OCI-LY3 (cell line): ENCODE data around the gene P2RY8.
A peak's percentile ranks its signal among the peaks of the same experiment; 100 is the strongest.

Experiments used
- H2AFZ ChIP-seq: fragments of 200-600, 300-600 bp; shearing (Covaris generic); 2 replicates; pipeline ENCODE4 v1.6.0; 2014; ENCODE audit warnings: antibody characterized with exemption, low read depth, low read length
- H3K27ac ChIP-seq: fragments of 200-600, 300-600 bp; sonication (generic); 2 replicates; pipeline ENCODE4 v1.5.1; 2014; ENCODE audit warnings: mild to moderate bottlenecking, low read length, moderate library complexity, mixed read lengths
- H3K27me3 ChIP-seq: fragments of 200-600, 300-600 bp; sonication (generic); 2 replicates; pipeline ENCODE4 v1.6.1; 2014; ENCODE audit warnings: low read depth, low read length, mixed read lengths
- H3K36me3 ChIP-seq: fragments of 200-600, 300-600 bp; sonication (generic); replicated peaks from 2 replicates; pipeline ENCODE3; 2014; ENCODE audit warnings: low read depth, low read length, mixed read lengths
- H3K4me1 ChIP-seq: fragments of 300-600, 200-600 bp; sonication (generic); 2 replicates; pipeline ENCODE4 v1.6.1; 2014; ENCODE audit warnings: low read length, mixed read lengths
- H3K4me2 ChIP-seq: fragments of 200-600, 300-600 bp; sonication (generic); 2 replicates; pipeline ENCODE4 v1.6.1; 2014; ENCODE audit warnings: low read length, mixed read lengths
- H3K4me3 ChIP-seq: fragments of 300-600, 200-600 bp; sonication (generic); 2 replicates; pipeline ENCODE4 v1.5.1; 2014; ENCODE audit warnings: antibody characterized with exemption, mild to moderate bottlenecking, low read length, moderate library complexity
- H3K79me2 ChIP-seq: fragments of 300-600, 200-600 bp; shearing (Covaris generic); 2 replicates; pipeline ENCODE4 v1.6.1; 2014; ENCODE audit warnings: mild to moderate bottlenecking, low read length, mixed read lengths
- H3K9ac ChIP-seq: fragments of 300-600, 200-600 bp; shearing (Covaris generic); 2 replicates; pipeline ENCODE4 v1.6.0; 2014; ENCODE audit warnings: mild to moderate bottlenecking, low read length, moderate library complexity
- H3K9me3 ChIP-seq: fragments of 200-600, 300-600 bp; shearing (Covaris generic); 2 replicates; pipeline ENCODE4 v1.6.1; 2014; ENCODE audit warnings: low read length, mixed read lengths; ENCODE audit not compliant: insufficient read depth
- H4K20me1 ChIP-seq: fragments of 200-600, 300-600 bp; sonication (generic); 2 replicates; pipeline ENCODE4 v1.6.1; 2016; ENCODE audit warnings: low read length, mixed read lengths; ENCODE audit not compliant: insufficient read depth
- EZH2phosphoT487 ChIP-seq: fragments of 200-600 bp; shearing (Covaris generic); IDR thresholded peaks from 2 replicates; pipeline ENCODE4 v1.6.1; 2018; ENCODE audit warnings: antibody characterized with exemption, mixed run types, low read depth
- TF ChIP-seq, protein P1 (sequence below): fragments of 200-600, 300-600 bp; sonication (generic); IDR thresholded peaks from 2 replicates; pipeline ENCODE4 v1.5.1; 2014; ENCODE audit warnings: antibody characterized with exemption, low read length, low read depth

The P2RY8 gene

DNA sequence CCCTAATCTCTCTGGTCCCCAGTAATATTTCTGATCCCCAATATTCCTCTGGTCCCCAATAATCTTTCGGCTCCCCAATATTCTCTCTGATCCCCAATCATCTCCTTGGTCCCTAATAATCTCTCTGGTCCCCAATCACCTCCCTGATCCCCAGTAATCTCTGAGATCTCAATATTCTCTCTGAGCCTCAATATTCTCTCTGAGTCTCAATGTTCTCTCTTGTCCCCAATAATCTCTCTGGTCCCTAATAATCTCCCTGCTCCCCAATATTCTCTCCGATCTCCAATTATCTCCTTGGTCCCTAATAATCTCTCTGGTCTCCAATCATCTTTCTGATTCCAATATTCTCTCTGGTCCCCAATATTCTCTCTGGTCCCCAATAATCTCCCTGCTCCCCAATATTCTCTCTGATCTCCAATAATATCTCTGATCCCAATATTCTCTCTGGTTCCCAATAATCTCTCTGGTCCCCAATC lies 17.9 kb downstream of the P2RY8 start:
- no peak overlapping the region for H3K4me2 ChIP-seq
- peaks cover 30% of the 10 kb centered on the region for H3K36me3 ChIP-seq
- H3K27ac ChIP-seq: no peak overlapping the region
- no peak overlapping the region for H3K9ac ChIP-seq
- TF ChIP-seq, protein P1, sequence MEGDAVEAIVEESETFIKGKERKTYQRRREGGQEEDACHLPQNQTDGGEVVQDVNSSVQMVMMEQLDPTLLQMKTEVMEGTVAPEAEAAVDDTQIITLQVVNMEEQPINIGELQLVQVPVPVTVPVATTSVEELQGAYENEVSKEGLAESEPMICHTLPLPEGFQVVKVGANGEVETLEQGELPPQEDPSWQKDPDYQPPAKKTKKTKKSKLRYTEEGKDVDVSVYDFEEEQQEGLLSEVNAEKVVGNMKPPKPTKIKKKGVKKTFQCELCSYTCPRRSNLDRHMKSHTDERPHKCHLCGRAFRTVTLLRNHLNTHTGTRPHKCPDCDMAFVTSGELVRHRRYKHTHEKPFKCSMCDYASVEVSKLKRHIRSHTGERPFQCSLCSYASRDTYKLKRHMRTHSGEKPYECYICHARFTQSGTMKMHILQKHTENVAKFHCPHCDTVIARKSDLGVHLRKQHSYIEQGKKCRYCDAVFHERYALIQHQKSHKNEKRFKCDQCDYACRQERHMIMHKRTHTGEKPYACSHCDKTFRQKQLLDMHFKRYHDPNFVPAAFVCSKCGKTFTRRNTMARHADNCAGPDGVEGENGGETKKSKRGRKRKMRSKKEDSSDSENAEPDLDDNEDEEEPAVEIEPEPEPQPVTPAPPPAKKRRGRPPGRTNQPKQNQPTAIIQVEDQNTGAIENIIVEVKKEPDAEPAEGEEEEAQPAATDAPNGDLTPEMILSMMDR: no peak
- no peak for TF ChIP-seq EZH2phosphoT487
- peaks cover 8% of the 10 kb centered on the region; the same call in 1 of the 2 replicates for H3K79me2 ChIP-seq
- no peak overlapping the region for H2AFZ ChIP-seq
- no peaks in the 10 kb centered on the region for H3K9me3 ChIP-seq
- no peaks in the 10 kb centered on the region for H3K27me3 ChIP-seq
- H4K20me1 ChIP-seq: no peaks in the 10 kb centered on the region; the same call in 1 of the 2 replicates
- peaks cover 54% of the 10 kb centered on the region for H3K4me1 ChIP-seq
- H3K4me3 ChIP-seq: no peak overlapping the region

DNA sequence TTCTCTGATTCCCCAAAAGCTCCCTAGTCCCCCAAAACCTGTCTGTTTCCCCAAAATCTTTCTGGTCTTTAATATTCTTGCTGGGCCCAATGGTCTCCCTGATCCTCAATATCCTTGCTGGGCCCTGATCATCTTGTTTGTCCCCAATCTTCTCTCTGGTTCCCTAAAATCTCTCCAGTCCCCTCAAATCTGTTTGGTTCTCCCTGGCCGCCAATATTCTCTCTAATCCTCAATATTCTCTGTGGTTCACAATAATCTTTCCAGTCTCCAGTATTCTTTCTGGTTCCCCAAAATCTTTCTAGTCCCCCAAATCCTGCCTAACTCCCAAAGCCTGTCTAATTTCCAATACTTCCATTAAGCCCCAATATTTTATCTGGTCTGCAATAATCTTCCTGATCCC lies 18.5 kb downstream of the P2RY8 start:
- H3K4me2 ChIP-seq: peak overlapping the region; percentile 4
- no peaks in the 10 kb centered on the region; the same call in 1 of the 2 replicates for H4K20me1 ChIP-seq
- H3K9ac ChIP-seq: no peak overlapping the region
- H2AFZ ChIP-seq: no peak overlapping the region
- H3K4me3 ChIP-seq: no peak overlapping the region
- H3K9me3 ChIP-seq: 0 out of 2 replicates have a peak, but pooled peaks cover 4% of the 10 kb centered on the region
- peaks cover 8% of the 10 kb centered on the region; the same call in 1 of the 2 replicates for H3K79me2 ChIP-seq
- no peak overlapping the region for H3K27ac ChIP-seq
- peaks cover 54% of the 10 kb centered on the region for H3K4me1 ChIP-seq
- TF ChIP-seq, protein P1: no peak
- TF ChIP-seq EZH2phosphoT487: no peak
- H3K36me3 ChIP-seq: peaks cover 33% of the 10 kb centered on the region
- no peaks in the 10 kb centered on the region for H3K27me3 ChIP-seq

DNA sequence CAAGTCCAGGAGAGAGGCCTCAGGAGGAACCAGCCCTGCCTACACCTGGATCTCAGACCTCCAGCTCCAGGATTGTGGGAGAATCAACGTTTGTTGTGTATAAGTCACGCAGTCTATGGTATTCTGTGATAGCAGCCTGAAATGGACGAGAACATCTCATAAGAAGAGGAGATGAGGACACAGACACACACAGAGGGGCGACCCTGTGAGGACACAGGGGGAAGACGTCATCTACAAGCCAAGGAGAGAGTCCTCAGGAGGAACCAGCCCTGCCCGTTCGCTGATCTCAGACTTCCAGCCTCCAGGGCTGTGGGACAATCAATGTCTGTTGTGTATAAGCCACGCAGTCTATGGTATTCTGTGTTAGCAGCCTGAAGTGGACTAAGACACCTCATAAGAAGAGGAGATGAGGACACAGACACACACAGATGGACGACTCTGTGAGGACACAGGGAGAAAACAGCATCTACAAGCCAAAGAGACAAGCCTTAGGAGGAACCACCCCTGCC lies 20.3 kb downstream of the P2RY8 start:
- peaks cover 34% of the 10 kb centered on the region for H3K36me3 ChIP-seq
- peaks cover 45% of the 10 kb centered on the region for H3K4me1 ChIP-seq
- no peak overlapping the region for H3K4me3 ChIP-seq
- 0 out of 2 replicates have a peak, but pooled peaks cover 7% of the 10 kb centered on the region for H3K9me3 ChIP-seq
- H3K9ac ChIP-seq: peak overlapping the region; percentile 8; the same call in 1 of the 2 replicates
- no peak overlapping the region for H3K4me2 ChIP-seq
- H3K79me2 ChIP-seq: peaks cover 6% of the 10 kb centered on the region; the same call in 1 of the 2 replicates
- H3K27me3 ChIP-seq: no peaks in the 10 kb centered on the region
- no peak overlapping the region for H2AFZ ChIP-seq
- peak overlapping the region; percentile 59 for H3K27ac ChIP-seq
- no peak for TF ChIP-seq EZH2phosphoT487
- TF ChIP-seq, protein P1: no peak
- peaks cover 3% of the 10 kb centered on the region; the same call in 1 of the 2 replicates for H4K20me1 ChIP-seq

DNA sequence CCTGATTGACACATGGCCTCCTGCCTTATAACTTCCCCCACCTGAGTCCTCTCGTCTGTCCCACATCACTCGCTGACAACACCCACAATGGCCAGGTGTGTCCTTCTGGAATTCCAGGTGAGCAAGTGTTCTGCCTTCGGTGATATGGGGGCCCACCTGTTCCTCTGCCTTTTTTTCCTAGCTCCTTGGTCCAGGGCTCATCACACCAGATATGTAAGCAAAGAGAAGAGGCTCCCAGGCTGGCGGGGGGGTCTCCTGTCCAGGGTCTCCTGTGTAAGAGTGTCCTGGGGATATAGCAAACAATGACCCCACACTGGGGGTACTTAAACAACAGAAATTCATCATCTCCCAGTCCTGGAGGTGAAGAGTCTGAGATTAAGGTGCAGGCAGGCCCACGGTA lies 25.2 kb downstream of the P2RY8 start:
- H3K36me3 ChIP-seq: peaks cover 30% of the 10 kb centered on the region
- H3K9me3 ChIP-seq: 0 out of 2 replicates have a peak, but pooled peaks cover 7% of the 10 kb centered on the region
- H4K20me1 ChIP-seq: peaks cover 11% of the 10 kb centered on the region; the same call in 1 of the 2 replicates
- no peak overlapping the region for H3K4me2 ChIP-seq
- no peak overlapping the region for H2AFZ ChIP-seq
- no peaks in the 10 kb centered on the region for H3K27me3 ChIP-seq
- H3K27ac ChIP-seq: no peak overlapping the region
- H3K9ac ChIP-seq: no peak overlapping the region
- H3K79me2 ChIP-seq: no peaks in the 10 kb centered on the region
- H3K4me1 ChIP-seq: peaks cover 20% of the 10 kb centered on the region
- TF ChIP-seq EZH2phosphoT487: no peak
- TF ChIP-seq, protein P1: no peak
- no peak overlapping the region for H3K4me3 ChIP-seq
